PC-3 (cell line): Measurements from ENCODE around the gene KIR2DL1. TPM values are rescaled to one million over a fixed set of nuclear protein-coding genes. Genes with fewer than 3 reads are reported as not detected.
A peak's percentile ranks its signal among the peaks of the same experiment; 100 is the strongest.
"Not testable (repeated sequence)": the region's sequence is repeated elsewhere in the genome, so short reads cannot be mapped to it uniquely, and the experiment has no call there.

Experiments used
- ATAC-seq: fragments of 200-7000 bp; cut with Tn5 transposase; 2 replicates; pipeline ENCODE4 v1.9.1; 2020; ENCODE audit warnings: mild to moderate bottlenecking, moderate library complexity
- BruUV-seq: library from RNA; stranded (reverse); fragments of 400-500 nt; replicated peaks from 2 replicates; lab custom pipeline; 2021; lab: Mats Ljungman, UMichigan
- CTCF ChIA-PET: fragments of 300-600 bp; sonication (Branson Sonifier 250); formaldehyde crosslinking; loops from one replicate; lab custom pipeline; 2022; ENCODE audit warnings: antibody characterized with exemption; lab: Charles Lee
- POLR2A ChIA-PET: fragments of 300-600 bp; sonication (Branson Sonifier 250); formaldehyde crosslinking; loops from one replicate; lab custom pipeline; 2022; ENCODE audit warnings: antibody characterized with exemption; ENCODE audit not compliant: unreplicated experiment; lab: Charles Lee
- DNase-seq: peaks from one replicate; pipeline ENCODE4 v3.0.0-alpha.2; 2015
- H2AFZ ChIP-seq: fragments of 300-600 bp; sonication (generic); 2 replicates; pipeline ENCODE4 v1.6.0; 2016; ENCODE audit warnings: antibody characterized with exemption, low read length
- H3F3A ChIP-seq: fragments of 300-600 bp; sonication (generic); one replicate; pipeline ENCODE4 v1.6.0; 2017; ENCODE audit warnings: antibody characterized with exemption, low read length, control low read depth, mild to moderate bottlenecking; ENCODE audit not compliant: unreplicated experiment
- H3K27ac ChIP-seq: fragments of 300-600 bp; sonication (generic); 2 replicates; pipeline ENCODE4 v1.5.1; 2016; ENCODE audit warnings: mild to moderate bottlenecking, low read length
- H3K27me3 ChIP-seq: fragments of 300-600 bp; sonication (generic); 2 replicates; pipeline ENCODE4 v1.6.1; 2016; ENCODE audit warnings: low read length, mixed read lengths
- H3K36me3 ChIP-seq: fragments of 300-600 bp; sonication (generic); 2 replicates; pipeline ENCODE4 v1.6.1; 2016; ENCODE audit warnings: low read depth, mixed run types, low read length, mixed read lengths
- H3K4me1 ChIP-seq: fragments of 300-600 bp; sonication (generic); 2 replicates; pipeline ENCODE4 v1.5.1; 2016; ENCODE audit warnings: low read length; ENCODE audit not compliant: insufficient read depth
- H3K4me2 ChIP-seq: fragments of 300-600 bp; sonication (generic); 2 replicates; pipeline ENCODE4 v1.6.0; 2016; ENCODE audit warnings: low read length
- H3K4me3 ChIP-seq: fragments of 300-600 bp; sonication (generic); 2 replicates; pipeline ENCODE4 v1.5.1; 2016; ENCODE audit warnings: mild to moderate bottlenecking, low read length, mixed read lengths
- H3K79me2 ChIP-seq: fragments of 300-600 bp; sonication (generic); 2 replicates; pipeline ENCODE4 v1.6.1; 2017; ENCODE audit warnings: low read length, mixed read lengths
- H3K9ac ChIP-seq: fragments of 300-600 bp; sonication (generic); 2 replicates; pipeline ENCODE4 v1.6.0; 2016; ENCODE audit warnings: mild to moderate bottlenecking, low read length
- H3K9me2 ChIP-seq: fragments of 300-600 bp; sonication (generic); replicated peaks from 2 replicates; pipeline ENCODE4 v1.6.1; 2016; ENCODE audit warnings: mixed run types, low read length, mixed read lengths
- H3K9me3 ChIP-seq: fragments of 300-600 bp; sonication (generic); 2 replicates; pipeline ENCODE4 v1.6.1; 2016; ENCODE audit warnings: low read length, mixed read lengths
- H4K20me1 ChIP-seq: fragments of 300-600 bp; sonication (generic); 2 replicates; pipeline ENCODE4 v1.6.1; 2016; ENCODE audit warnings: low read length, mixed read lengths
- intact Hi-C: fragments of 100-400 bp; cut with micrococcal nuclease; formaldehyde crosslinking; loops from 2 replicates; pipeline ENCODE4 v1.9.0; 2023
- total RNA-seq: library from RNA; depleted of rRNA; stranded (reverse); fragments of >200 nt; gene quantifications from 2 replicates; pipeline ENCODE4 v1.2.3, GENCODE V29; 2014

KIR2DL1 gene
- total RNA-seq, 1 experiment from 2014 or later, result not detected

- intact Hi-C loops, H3K36me3 ChIP-seq, H4K20me1 ChIP-seq, H3K9me3 ChIP-seq, H3K4me2 ChIP-seq, H3K4me3 ChIP-seq, H3F3A ChIP-seq, H3K79me2 ChIP-seq, CTCF ChIA-PET, H2AFZ ChIP-seq, POLR2A ChIA-PET, H3K9me2 ChIP-seq, H3K27ac ChIP-seq, BruUV-seq, H3K9ac ChIP-seq, H3K4me1 ChIP-seq, ATAC-seq: not testable (repeated sequence)
- peaks cover 20% of the 10 kb centered on the region for H3K27me3 ChIP-seq
- DNase-seq, result peak; percentile 27
Observed at GRCh38 chr19:54747614-54748322, 21.8 kb upstream of the KIR2DL1 start.

DNA sequence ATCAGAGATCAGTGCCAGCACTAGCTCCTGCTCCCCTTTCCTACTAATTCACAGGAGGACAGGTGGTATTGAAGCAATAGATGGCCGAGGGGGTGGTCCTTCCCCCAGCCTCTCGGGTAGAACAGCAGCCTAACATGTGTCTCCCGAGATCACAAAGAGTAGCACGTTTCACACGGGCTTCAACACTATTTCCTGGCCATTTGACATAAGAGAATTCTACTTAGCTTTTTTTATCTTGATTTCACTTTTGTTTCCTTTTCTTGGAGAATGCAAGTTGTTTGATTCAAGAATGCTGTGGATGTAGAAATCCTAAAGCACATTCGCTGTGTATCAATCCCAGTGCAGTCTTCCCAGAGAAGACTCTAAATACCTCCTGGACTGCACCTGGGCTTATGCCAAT, 19.3 kb upstream of the KIR2DL1 start:
- DNase-seq, H3K9me2 ChIP-seq, H3K4me1 ChIP-seq, H3F3A ChIP-seq, H3K27ac ChIP-seq, H3K4me2 ChIP-seq, intact Hi-C loops, H4K20me1 ChIP-seq, BruUV-seq, H3K9me3 ChIP-seq, H3K79me2 ChIP-seq, H3K4me3 ChIP-seq, H2AFZ ChIP-seq, POLR2A ChIA-PET, H3K9ac ChIP-seq, H3K36me3 ChIP-seq, ATAC-seq, CTCF ChIA-PET: not testable (repeated sequence)
- H3K27me3 ChIP-seq, result peaks cover 24% of the 10 kb centered on the region

GRCh38 chr19:54756204-54757110, 13.1 kb upstream of the KIR2DL1 start:
- ATAC-seq, POLR2A ChIA-PET, H3K27me3 ChIP-seq, H3K4me3 ChIP-seq, H3K79me2 ChIP-seq, H4K20me1 ChIP-seq, H3K9ac ChIP-seq, intact Hi-C loops, CTCF ChIA-PET, H3K9me3 ChIP-seq, H3K9me2 ChIP-seq, DNase-seq, BruUV-seq, H3K4me2 ChIP-seq, H2AFZ ChIP-seq, H3K36me3 ChIP-seq, H3K4me1 ChIP-seq, H3F3A ChIP-seq, H3K27ac ChIP-seq: not testable (repeated sequence)

DNA sequence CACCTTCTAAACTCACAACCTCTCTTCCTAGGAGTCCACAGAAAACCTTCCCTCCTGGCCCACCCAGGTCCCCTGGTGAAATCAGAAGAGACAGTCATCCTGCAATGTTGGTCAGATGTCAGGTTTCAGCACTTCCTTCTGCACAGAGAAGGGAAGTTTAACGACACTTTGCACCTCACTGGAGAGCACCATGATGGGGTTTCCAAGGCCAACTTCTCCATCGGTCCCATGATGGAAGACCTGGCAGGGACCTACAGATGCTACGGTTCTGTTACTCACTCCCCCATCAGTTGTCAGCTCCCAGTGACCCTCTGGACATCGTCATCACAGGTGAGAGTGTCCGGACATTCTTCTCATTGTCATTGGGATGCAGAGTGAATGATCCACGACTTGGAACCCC, 11.0 kb upstream of the KIR2DL1 start:
- H4K20me1 ChIP-seq, H3K9me2 ChIP-seq, H3K36me3 ChIP-seq, CTCF ChIA-PET, DNase-seq, H3K9ac ChIP-seq, H3K4me3 ChIP-seq, ATAC-seq, intact Hi-C loops, H3K4me2 ChIP-seq, H3K9me3 ChIP-seq, H3K79me2 ChIP-seq, H2AFZ ChIP-seq, POLR2A ChIA-PET, H3K27ac ChIP-seq, H3F3A ChIP-seq, BruUV-seq, H3K4me1 ChIP-seq: not testable (repeated sequence)
- H3K27me3 ChIP-seq, result peaks cover 11% of the 10 kb centered on the region

DNA sequence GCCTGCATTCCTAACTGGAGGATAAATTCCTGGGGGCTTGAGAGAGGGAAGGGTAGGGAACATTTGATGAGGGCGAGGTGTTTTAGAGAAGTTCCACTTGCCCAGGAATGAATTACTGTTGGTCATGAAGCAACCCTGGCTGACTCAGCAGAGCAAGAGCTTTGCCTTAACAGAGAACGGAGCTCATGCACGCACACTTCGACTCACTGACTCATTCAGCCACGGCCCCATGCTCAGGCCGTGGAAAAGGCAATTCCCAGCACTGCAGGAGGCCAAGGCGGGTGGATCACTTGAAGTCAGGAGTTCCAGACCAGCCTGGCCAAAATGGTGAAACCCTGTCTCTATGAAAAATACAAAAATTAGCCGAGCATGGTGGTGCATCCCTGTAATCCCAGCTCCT, 5.4 kb upstream of the KIR2DL1 start:
- H3K9me3 ChIP-seq, H3K4me3 ChIP-seq, H3K9me2 ChIP-seq, H3K9ac ChIP-seq, intact Hi-C loops, H3K36me3 ChIP-seq, CTCF ChIA-PET, H3K4me2 ChIP-seq, H3K27ac ChIP-seq, H3K79me2 ChIP-seq, POLR2A ChIA-PET, ATAC-seq, H2AFZ ChIP-seq, H4K20me1 ChIP-seq, H3F3A ChIP-seq, BruUV-seq, H3K4me1 ChIP-seq: not testable (repeated sequence)
- peaks cover 32% of the 10 kb centered on the region for H3K27me3 ChIP-seq
- DNase-seq, result peak; percentile 13

- H3K9me2 ChIP-seq, H3K4me1 ChIP-seq, H3K9me3 ChIP-seq, CTCF ChIA-PET, H3F3A ChIP-seq, H3K27ac ChIP-seq, H3K9ac ChIP-seq, H3K4me3 ChIP-seq, POLR2A ChIA-PET, BruUV-seq, ATAC-seq, H3K36me3 ChIP-seq, intact Hi-C loops, DNase-seq, H3K4me2 ChIP-seq, H2AFZ ChIP-seq, H3K79me2 ChIP-seq, H4K20me1 ChIP-seq: not testable (repeated sequence)
- peaks cover 32% of the 10 kb centered on the region for H3K27me3 ChIP-seq
Observed at GRCh38 chr19:54766464-54766863, 3.1 kb upstream of the KIR2DL1 start.
